A549 (cell line): ENCODE measurements around the gene RACGAP1. TPM values are rescaled to one million over a fixed set of nuclear protein-coding genes. Genes with fewer than 3 reads are reported as not detected.

Experiments
- ATAC-seq, 2 experiments: fragments of 200-7000 bp in 1 of 2; fragments of >200 bp in 1 of 2; cut with Nextera tagmentation in 1 of 2; cut with Tn5 transposase in 1 of 2; 3 replicates each; pipeline versions ENCODE4 v1.8.0 to v1.9.1; 2018 to 2020; ENCODE audit warnings: mild to moderate bottlenecking in 1 of 2, moderate library complexity in 1 of 2
- CTCF ChIA-PET: fragments of 300-600 bp; sonication (Branson Sonifier 250); formaldehyde crosslinking; extraction: SDS; loops from one replicate; lab custom pipeline; 2021; ENCODE audit warnings: antibody characterized with exemption, inconsistent platforms; lab: Yijun Ruan, JAX
- POLR2A ChIA-PET: fragments of 350-600 bp; formaldehyde crosslinking; extraction: SDS; loops from one replicate; lab custom pipeline; 2021; ENCODE audit warnings: antibody characterized with exemption, inconsistent platforms; lab: Yijun Ruan, JAX
- DNase-seq, 2 experiments: peaks; one replicate each; pipeline versions ENCODE4 v3.0.0 to v3.0.0-alpha.2; 2011 to 2016; ENCODE audit warnings: low read depth in 1 of 2, low spot score in 1 of 2
- FAIRE-seq: peaks from 2 replicates; lab custom pipeline; 2011; peaks lifted over from hg19 to GRCh38; lab: Jason Lieb, UNC
- H3K27ac ChIP-seq, 2 experiments: fragments of >200 bp; sonication (Bioruptor Twin); formaldehyde crosslinking; 3 replicates each; pipeline ENCODE4 v1.5.1; 2016 to 2017
- H3K4me1 ChIP-seq: fragments of >200 bp; sonication (Bioruptor Twin); formaldehyde crosslinking; 3 replicates; pipeline ENCODE4 v1.6.1; 2016
- H3K4me2 ChIP-seq: fragments of >200 bp; sonication (Bioruptor Twin); formaldehyde crosslinking; 3 replicates; pipeline ENCODE4 v1.6.1; 2016
- H3K4me3 ChIP-seq: fragments of >200 bp; sonication (Bioruptor Twin); formaldehyde crosslinking; 3 replicates; pipeline ENCODE4 v1.5.1; 2016
- H3K9me3 ChIP-seq: fragments of >200 bp; sonication (Bioruptor Twin); formaldehyde crosslinking; 3 replicates; pipeline ENCODE4 v1.6.1; 2016
- CEBPB ChIP-seq, 2 experiments: fragments of >200 bp in 1 of 2; sonication (Bioruptor Twin) in 1 of 2; formaldehyde crosslinking in 1 of 2; IDR thresholded peaks; 2 replicates each; pipeline ENCODE4 v1.6.1; 2012 to 2016
- CHD4 ChIP-seq: fragments of 200-600 bp; sonication (generic); IDR thresholded peaks from 2 replicates; pipeline ENCODE4 v1.6.1; 2016; ENCODE audit warnings: antibody characterized with exemption, mild to moderate bottlenecking, borderline replicate concordance
- FOSL2 ChIP-seq, 2 experiments: fragments of 450-650 bp in 1 of 2; fragments of >200 bp in 1 of 2; sonication (Bioruptor Twin) in 1 of 2; formaldehyde crosslinking; IDR thresholded peaks; 2 replicates each; pipeline versions ENCODE4 v1.5.0 to v1.6.1; 2016 to 2020; ENCODE audit warnings: mild to moderate bottlenecking in 1 of 2, moderate library complexity in 1 of 2
- FOXS1 ChIP-seq: fragments of 250-450 bp; sonication (Bioruptor Pico); IDR thresholded peaks from 2 replicates; pipeline ENCODE4 v1.5.0; 2020; ENCODE audit warnings: mild to moderate bottlenecking, moderate library complexity
- GATA3 ChIP-seq: IDR thresholded peaks from 2 replicates; pipeline ENCODE4 v1.6.1; 2012; ENCODE audit warnings: borderline replicate concordance
- HOXA7 ChIP-seq: fragments of 250-450 bp; sonication (Bioruptor Pico); IDR thresholded peaks from 2 replicates; pipeline ENCODE4 v1.5.0; 2020; ENCODE audit warnings: mild to moderate bottlenecking, moderate library complexity
- JUN ChIP-seq, 2 experiments: fragments of >200 bp; sonication (Bioruptor Twin); formaldehyde crosslinking; IDR thresholded peaks; 2 replicates in 1 of 2; 3 replicates in 1 of 2; pipeline ENCODE4 v1.6.1; 2016 to 2017
- KDM5A ChIP-seq: fragments of 200-600 bp; sonication (generic); IDR thresholded peaks from 2 replicates; pipeline ENCODE4 v1.6.1; 2016; ENCODE audit warnings: antibody characterized with exemption, mild to moderate bottlenecking
- NPAS2 ChIP-seq: fragments of 250-450 bp; sonication (Bioruptor Pico); IDR thresholded peaks from 2 replicates; pipeline ENCODE4 v1.8.0; 2022; ENCODE audit warnings: mild to moderate bottlenecking, moderate library complexity, borderline replicate concordance
- POLR2A ChIP-seq: IDR thresholded peaks from 2 replicates; pipeline ENCODE4 v1.6.1; 2012; ENCODE audit warnings: mild to moderate bottlenecking, low read length
- RAD21 ChIP-seq, 2 experiments: fragments of >200 bp in 1 of 2; sonication (Bioruptor Twin) in 1 of 2; formaldehyde crosslinking in 1 of 2; IDR thresholded peaks in 1 of 2; conservative IDR thresholded peaks in 1 of 2; 2 replicates in 1 of 2; 3 replicates in 1 of 2; pipeline ENCODE4 v1.6.1; 2012 to 2018; ENCODE audit warnings: inconsistent platforms in 1 of 2
- SMC3 ChIP-seq: fragments of >200 bp; sonication (Bioruptor Twin); formaldehyde crosslinking; IDR thresholded peaks from 3 replicates; pipeline ENCODE4 v1.6.1; 2018; ENCODE audit warnings: inconsistent platforms
- TP53 ChIP-seq: fragments of 250-450 bp; sonication (Bioruptor Pico); IDR thresholded peaks from 2 replicates; pipeline ENCODE4 v1.5.0; 2021; ENCODE audit warnings: mild to moderate bottlenecking, moderate library complexity
- ZC3H11A ChIP-seq: fragments of 450-650 bp; IDR thresholded peaks from 2 replicates; pipeline ENCODE4 v1.6.1; 2014; ENCODE audit warnings: antibody characterized with exemption, mild to moderate bottlenecking
- ZFP36 ChIP-seq: fragments of 450-650 bp; IDR thresholded peaks from 2 replicates; pipeline ENCODE4 v1.6.1; 2014; ENCODE audit warnings: borderline replicate concordance; ENCODE audit not compliant: partially characterized antibody
- WGBS: methylation state at CpG from one replicate; pipeline ENCODE4 v1.1.6; 2017; ENCODE audit errors: missing lambda C conversion rate; 5-methylcytosine and 5-hydroxymethylcytosine counted together
- polyA plus RNA-seq, 4 experiments: library from polyadenylated mRNA; depleted of rRNA in 3 of 4; stranded (reverse); fragments of >200 nt; fragmentation: RNase III in 1 of 4; extraction: RNeasy Plus Mini Kit Qiagen cat#74134 plus additional on column Dnase treatment in 1 of 4; gene quantifications; 2 replicates in 3 of 4; 3 replicates in 1 of 4; pipeline ENCODE4 v1.2.3, GENCODE V29; 2011 to 2017
- TF ChIP-seq, protein P1 (sequence below): fragments of >200 bp; sonication (Bioruptor Twin); formaldehyde crosslinking; IDR thresholded peaks from 3 replicates; pipeline ENCODE4 v1.5.1; 2016
- TF ChIP-seq, protein P2 (sequence below): IDR thresholded peaks from 2 replicates; pipeline ENCODE4 v1.6.1; 2012
- TF ChIP-seq, protein P3 (sequence below): fragments of >200 bp; sonication (Bioruptor Twin); formaldehyde crosslinking; IDR thresholded peaks from 2 replicates; pipeline ENCODE4 v1.6.1; 2016
- TF ChIP-seq, protein P4 (sequence below): fragments of 200-600 bp; sonication (generic); IDR thresholded peaks from 2 replicates; pipeline ENCODE4 v1.6.1; 2016; ENCODE audit warnings: antibody characterized with exemption, mild to moderate bottlenecking, moderate library complexity

RACGAP1 gene
- polyA plus RNA-seq, 2 of the 4 experiments (the other 2 are of a cell fraction), result 103 to 107 TPM

DNA sequence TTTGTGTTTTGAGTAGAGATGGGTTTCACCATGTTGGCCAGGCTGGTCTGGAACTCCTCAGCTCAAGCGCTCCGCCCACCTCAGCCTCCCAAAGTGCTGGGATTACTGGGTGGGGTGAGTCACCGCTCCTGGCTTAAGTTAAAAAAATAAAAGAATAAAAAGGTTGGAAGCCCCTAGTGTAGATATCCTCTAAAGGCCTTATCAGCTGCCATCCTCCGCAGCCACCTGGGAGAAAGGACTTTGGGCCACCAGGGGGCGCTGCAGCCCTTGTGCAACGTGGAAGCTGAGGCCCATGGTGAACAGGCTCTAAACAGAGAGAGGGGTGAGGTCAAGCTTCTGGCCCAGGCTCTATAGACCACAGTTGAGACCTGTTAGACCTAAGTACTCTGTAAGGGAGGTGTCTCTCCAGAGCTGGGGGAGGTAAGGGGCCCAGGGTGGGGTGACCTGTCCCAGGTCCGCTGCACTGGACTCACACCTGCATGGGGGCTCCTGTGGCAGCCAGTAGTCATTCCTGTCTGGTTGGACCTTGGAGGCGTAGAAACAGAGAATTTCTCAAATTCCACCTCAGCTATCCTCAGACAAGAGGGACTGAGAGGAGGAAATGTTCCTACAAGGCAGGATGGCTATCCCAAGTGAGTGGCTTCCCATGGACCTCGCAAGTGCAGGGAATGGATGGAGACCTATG is 14.0 kb upstream of the RACGAP1 start:
- FAIRE-seq, result no peak
- peak; percentile 76 to 85 for DNase-seq
- no peak for TF ChIP-seq POLR2A
- TF ChIP-seq SMC3, result peak; percentile 75
- TF ChIP-seq, protein P1, sequence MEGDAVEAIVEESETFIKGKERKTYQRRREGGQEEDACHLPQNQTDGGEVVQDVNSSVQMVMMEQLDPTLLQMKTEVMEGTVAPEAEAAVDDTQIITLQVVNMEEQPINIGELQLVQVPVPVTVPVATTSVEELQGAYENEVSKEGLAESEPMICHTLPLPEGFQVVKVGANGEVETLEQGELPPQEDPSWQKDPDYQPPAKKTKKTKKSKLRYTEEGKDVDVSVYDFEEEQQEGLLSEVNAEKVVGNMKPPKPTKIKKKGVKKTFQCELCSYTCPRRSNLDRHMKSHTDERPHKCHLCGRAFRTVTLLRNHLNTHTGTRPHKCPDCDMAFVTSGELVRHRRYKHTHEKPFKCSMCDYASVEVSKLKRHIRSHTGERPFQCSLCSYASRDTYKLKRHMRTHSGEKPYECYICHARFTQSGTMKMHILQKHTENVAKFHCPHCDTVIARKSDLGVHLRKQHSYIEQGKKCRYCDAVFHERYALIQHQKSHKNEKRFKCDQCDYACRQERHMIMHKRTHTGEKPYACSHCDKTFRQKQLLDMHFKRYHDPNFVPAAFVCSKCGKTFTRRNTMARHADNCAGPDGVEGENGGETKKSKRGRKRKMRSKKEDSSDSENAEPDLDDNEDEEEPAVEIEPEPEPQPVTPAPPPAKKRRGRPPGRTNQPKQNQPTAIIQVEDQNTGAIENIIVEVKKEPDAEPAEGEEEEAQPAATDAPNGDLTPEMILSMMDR, result peak; percentile 88
- TF ChIP-seq RAD21 (conservative IDR thresholded peaks at IDR 0.05 in 1 of 2, IDR thresholded peaks at IDR 0.05 in 1 of 2), result peak; percentile 61 to 70
- peak in 1 of 2 experiments; percentile 68; a peak in 1 of 4 replicates for TF ChIP-seq CEBPB (IDR thresholded peaks at IDR 0.05)
- TF ChIP-seq, protein P2, sequence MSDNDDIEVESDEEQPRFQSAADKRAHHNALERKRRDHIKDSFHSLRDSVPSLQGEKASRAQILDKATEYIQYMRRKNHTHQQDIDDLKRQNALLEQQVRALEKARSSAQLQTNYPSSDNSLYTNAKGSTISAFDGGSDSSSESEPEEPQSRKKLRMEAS, result peak; percentile 32; the same call in 1 of the 2 replicates
- no peak for TF ChIP-seq FOSL2 (IDR thresholded peaks at IDR 0.05)
- TF ChIP-seq FOSL2 (CRISPR knock-in tag; IDR thresholded peaks at IDR 0.05), result peak; percentile 45
- no peak for TF ChIP-seq TP53 (CRISPR knock-in tag)
- TF ChIP-seq, all 56 proteins: peak for 6
- no peaks in the 10 kb centered on the region for H3K4me1 ChIP-seq
- no peak overlapping the region for H3K4me2 ChIP-seq
- peak; percentile 86 to 97 for ATAC-seq
- ChIA-PET CTCF (interaction anchor here (0.6 to 10.7 kb wide), 43 partner anchors 9 to 1866 kb away, joined by 3 to 185 read pairs (median 4); partner anchors contain the start of genes AQP6, ASIC1, RACGAP1 and SMARCD1), POLR2A (no interaction called here)
- H3K27ac ChIP-seq, result 0 out of 6 replicates have a peak overlapping the region, but pooled peaks of 1 of the 2 experiments have one; percentile 49
- 45% methylated on average over 9 of the region's 9 CpGs for WGBS
- H3K9me3 ChIP-seq, result no peaks in the 10 kb centered on the region
- H3K4me3 ChIP-seq, result no peak overlapping the region

DNA sequence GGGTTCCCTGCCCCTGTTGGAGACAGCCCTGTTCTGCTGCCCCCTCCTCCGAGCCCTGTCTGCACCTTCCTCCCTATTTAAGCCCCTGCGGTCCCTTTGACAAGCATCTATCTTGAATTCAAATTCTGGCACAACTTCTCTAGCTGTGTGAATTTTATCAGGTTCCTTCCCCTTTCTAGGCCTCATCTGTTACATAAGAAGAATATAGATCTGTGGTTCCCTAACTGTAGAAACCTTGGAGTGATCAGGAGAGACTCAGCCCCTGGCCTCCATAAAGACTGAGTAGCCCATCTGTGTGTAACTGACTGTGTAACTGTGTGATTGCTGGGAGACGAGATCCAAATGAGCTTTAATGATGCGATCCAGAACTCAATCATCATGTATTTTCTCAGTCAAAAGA is 13.0 kb upstream of the RACGAP1 start:
- Histone ChIP-seq H3K4me2 (no peak overlapping the region), H3K4me3 (no peak overlapping the region)
- ATAC-seq, result no peak
- ChIA-PET POLR2A (interaction anchor here (0.9 kb wide), 1 partner anchor 36 kb away, joined by 3 read pairs; no protein-coding TSS in a partner anchor), CTCF (interaction anchor here (1.1 to 10.7 kb wide), 26 partner anchors 9 to 169 kb away, joined by 3 to 185 read pairs (median 7); partner anchors contain the start of genes ASIC1 and RACGAP1)
- TF ChIP-seq FOXS1 (no peak), KDM5A (no peak), GATA3 (no peak), ZC3H11A (no peak), CHD4 (no peak), NPAS2 (CRISPR knock-in tag) (no peak), ZFP36 (no peak), JUN (IDR thresholded peaks at IDR 0.05) (no peak), HOXA7 (CRISPR knock-in tag) (no peak)
- TF ChIP-seq, protein P3, sequence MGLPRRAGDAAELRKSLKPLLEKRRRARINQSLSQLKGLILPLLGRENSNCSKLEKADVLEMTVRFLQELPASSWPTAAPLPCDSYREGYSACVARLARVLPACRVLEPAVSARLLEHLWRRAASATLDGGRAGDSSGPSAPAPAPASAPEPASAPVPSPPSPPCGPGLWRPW, result no peak
- TF ChIP-seq, protein P4, sequence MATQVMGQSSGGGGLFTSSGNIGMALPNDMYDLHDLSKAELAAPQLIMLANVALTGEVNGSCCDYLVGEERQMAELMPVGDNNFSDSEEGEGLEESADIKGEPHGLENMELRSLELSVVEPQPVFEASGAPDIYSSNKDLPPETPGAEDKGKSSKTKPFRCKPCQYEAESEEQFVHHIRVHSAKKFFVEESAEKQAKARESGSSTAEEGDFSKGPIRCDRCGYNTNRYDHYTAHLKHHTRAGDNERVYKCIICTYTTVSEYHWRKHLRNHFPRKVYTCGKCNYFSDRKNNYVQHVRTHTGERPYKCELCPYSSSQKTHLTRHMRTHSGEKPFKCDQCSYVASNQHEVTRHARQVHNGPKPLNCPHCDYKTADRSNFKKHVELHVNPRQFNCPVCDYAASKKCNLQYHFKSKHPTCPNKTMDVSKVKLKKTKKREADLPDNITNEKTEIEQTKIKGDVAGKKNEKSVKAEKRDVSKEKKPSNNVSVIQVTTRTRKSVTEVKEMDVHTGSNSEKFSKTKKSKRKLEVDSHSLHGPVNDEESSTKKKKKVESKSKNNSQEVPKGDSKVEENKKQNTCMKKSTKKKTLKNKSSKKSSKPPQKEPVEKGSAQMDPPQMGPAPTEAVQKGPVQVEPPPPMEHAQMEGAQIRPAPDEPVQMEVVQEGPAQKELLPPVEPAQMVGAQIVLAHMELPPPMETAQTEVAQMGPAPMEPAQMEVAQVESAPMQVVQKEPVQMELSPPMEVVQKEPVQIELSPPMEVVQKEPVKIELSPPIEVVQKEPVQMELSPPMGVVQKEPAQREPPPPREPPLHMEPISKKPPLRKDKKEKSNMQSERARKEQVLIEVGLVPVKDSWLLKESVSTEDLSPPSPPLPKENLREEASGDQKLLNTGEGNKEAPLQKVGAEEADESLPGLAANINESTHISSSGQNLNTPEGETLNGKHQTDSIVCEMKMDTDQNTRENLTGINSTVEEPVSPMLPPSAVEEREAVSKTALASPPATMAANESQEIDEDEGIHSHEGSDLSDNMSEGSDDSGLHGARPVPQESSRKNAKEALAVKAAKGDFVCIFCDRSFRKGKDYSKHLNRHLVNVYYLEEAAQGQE, result no peak
- TF ChIP-seq, all 56 proteins: peak for 0
- Histone ChIP-seq H3K4me1 (no peaks in the 10 kb centered on the region), H3K27ac (no peak overlapping the region), H3K9me3 (no peaks in the 10 kb centered on the region)
- DNase-seq (no peak), FAIRE-seq (no peak)
- whole genome bisulfite sequencing, result 80% methylated on average over 4 of the region's 4 CpGs
